Measurements from ENCODE around the gene ATP8A2.

DNA sequence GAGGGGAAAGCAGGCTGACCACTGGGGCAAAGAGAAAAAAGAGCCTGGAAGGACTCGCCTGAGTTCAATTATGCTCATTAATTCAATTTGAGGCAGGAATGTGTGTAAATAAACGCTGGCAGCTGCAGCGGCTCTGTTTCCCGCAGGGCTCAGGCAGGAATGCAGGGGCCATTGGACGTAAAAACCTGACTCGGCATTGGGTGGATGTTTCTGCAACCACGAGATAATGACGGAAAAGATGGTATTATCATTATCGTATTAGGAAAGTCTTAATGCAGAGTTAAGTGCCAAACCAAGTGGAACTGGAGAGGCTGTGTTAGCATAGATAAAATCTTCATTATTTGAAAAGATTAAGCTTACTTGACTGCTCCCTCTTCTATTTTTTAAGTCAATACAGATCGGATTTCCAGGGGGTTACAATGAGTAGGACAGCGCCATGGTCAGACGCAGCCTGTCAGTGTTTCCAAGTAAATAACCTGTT lies 510.2 kb downstream of the ATP8A2 start:
- TF ChIP-seq, protein P1, sequence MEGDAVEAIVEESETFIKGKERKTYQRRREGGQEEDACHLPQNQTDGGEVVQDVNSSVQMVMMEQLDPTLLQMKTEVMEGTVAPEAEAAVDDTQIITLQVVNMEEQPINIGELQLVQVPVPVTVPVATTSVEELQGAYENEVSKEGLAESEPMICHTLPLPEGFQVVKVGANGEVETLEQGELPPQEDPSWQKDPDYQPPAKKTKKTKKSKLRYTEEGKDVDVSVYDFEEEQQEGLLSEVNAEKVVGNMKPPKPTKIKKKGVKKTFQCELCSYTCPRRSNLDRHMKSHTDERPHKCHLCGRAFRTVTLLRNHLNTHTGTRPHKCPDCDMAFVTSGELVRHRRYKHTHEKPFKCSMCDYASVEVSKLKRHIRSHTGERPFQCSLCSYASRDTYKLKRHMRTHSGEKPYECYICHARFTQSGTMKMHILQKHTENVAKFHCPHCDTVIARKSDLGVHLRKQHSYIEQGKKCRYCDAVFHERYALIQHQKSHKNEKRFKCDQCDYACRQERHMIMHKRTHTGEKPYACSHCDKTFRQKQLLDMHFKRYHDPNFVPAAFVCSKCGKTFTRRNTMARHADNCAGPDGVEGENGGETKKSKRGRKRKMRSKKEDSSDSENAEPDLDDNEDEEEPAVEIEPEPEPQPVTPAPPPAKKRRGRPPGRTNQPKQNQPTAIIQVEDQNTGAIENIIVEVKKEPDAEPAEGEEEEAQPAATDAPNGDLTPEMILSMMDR (IDR thresholded peaks at IDR 0.05 in 4 of 5, conservative IDR thresholded peaks at IDR 0.05 in 1 of 5), result no peak
- TF ChIP-seq POLR2A (IDR thresholded peaks at IDR 0.05), result no peak
